Glutamatergic neuron (in vitro differentiated cells): ENCODE data around the gene GORAB. TPM values are rescaled to one million over a fixed set of nuclear protein-coding genes. Genes with fewer than 3 reads are reported as not detected.

Source experiments
- DNase-seq: peaks from one replicate; pipeline ENCODE4 v3.0.0; 2022
- H3K27ac Mint-ChIP-seq: one replicate; pipeline ENCODE4 v1.8.0; 2020; ENCODE audit warnings: mild to moderate bottlenecking, mixed read lengths, inconsistent platforms; ENCODE audit not compliant: unreplicated experiment
- H3K27me3 Mint-ChIP-seq: one replicate; pipeline ENCODE4 v1.8.0; 2020; ENCODE audit warnings: mild to moderate bottlenecking, moderate library complexity, mixed read lengths, inconsistent platforms; ENCODE audit not compliant: unreplicated experiment
- H3K36me3 Mint-ChIP-seq: one replicate; pipeline ENCODE4 v1.8.0; 2020; ENCODE audit warnings: mild to moderate bottlenecking, mixed read lengths, inconsistent platforms; ENCODE audit not compliant: unreplicated experiment
- H3K4me1 Mint-ChIP-seq: one replicate; pipeline ENCODE4 v1.8.0; 2020; ENCODE audit warnings: mild to moderate bottlenecking, low read depth, mixed read lengths, inconsistent platforms; ENCODE audit not compliant: unreplicated experiment
- H3K4me3 Mint-ChIP-seq: one replicate; pipeline ENCODE4 v1.8.0; 2020; ENCODE audit warnings: mild to moderate bottlenecking, mixed read lengths, inconsistent platforms; ENCODE audit not compliant: unreplicated experiment
- H3K9me3 Mint-ChIP-seq: one replicate; pipeline ENCODE4 v1.8.0; 2020; ENCODE audit warnings: mild to moderate bottlenecking, moderate library complexity, mixed read lengths, inconsistent platforms; ENCODE audit not compliant: unreplicated experiment
- CTCF ChIP-seq: fragments of 200-600 bp; sonication (generic); IDR thresholded peaks from one replicate; pipeline ENCODE4 v1.5.0; 2021; ENCODE audit not compliant: partially characterized antibody, unreplicated experiment
- total RNA-seq: library from RNA; stranded (reverse); fragmentation: NEBNext Ultra II Directional; extraction: Animal tissue kit (Norgen Biotek cat#: 25700); gene quantifications from one replicate; pipeline ENCODE4 v1.2.1, GENCODE V29; 2021; ENCODE audit not compliant: unreplicated experiment

Gene GORAB
- total RNA-seq, 1 donor from 2014 or later, result 9.1 TPM

GRCh38 chr1:170494369-170494768, 37.6 kb upstream of the GORAB start:
- TF ChIP-seq CTCF, result no peak
- H3K27me3 Mint-ChIP-seq, result no peaks in the 10 kb centered on the region
- no peak for DNase-seq
- no peak overlapping the region for H3K4me3 Mint-ChIP-seq
- H3K36me3 Mint-ChIP-seq, result no peaks in the 10 kb centered on the region
- H3K27ac Mint-ChIP-seq, result no peak overlapping the region
- H3K4me1 Mint-ChIP-seq, result no peaks in the 10 kb centered on the region
- no peaks in the 10 kb centered on the region for H3K9me3 Mint-ChIP-seq

GRCh38 chr1:170495006-170495405, 37.0 kb upstream of the GORAB start:
- H3K36me3 Mint-ChIP-seq, result no peaks in the 10 kb centered on the region
- no peak for TF ChIP-seq CTCF
- no peaks in the 10 kb centered on the region for H3K27me3 Mint-ChIP-seq
- no peak overlapping the region for H3K4me3 Mint-ChIP-seq
- DNase-seq, result no peak
- no peaks in the 10 kb centered on the region for H3K9me3 Mint-ChIP-seq
- H3K4me1 Mint-ChIP-seq, result no peaks in the 10 kb centered on the region
- H3K27ac Mint-ChIP-seq, result no peak overlapping the region

GRCh38 chr1:170498876-170499275, 33.1 kb upstream of the GORAB start:
- Mint-ChIP-seq H3K27me3 (no peaks in the 10 kb centered on the region), H3K4me1 (no peaks in the 10 kb centered on the region)
- TF ChIP-seq CTCF, result no peak

GRCh38 chr1:170503665-170504064, 28.3 kb upstream of the GORAB start:
- no peak for DNase-seq
- Mint-ChIP-seq H3K4me3 (no peak overlapping the region), H3K36me3 (no peaks in the 10 kb centered on the region), H3K4me1 (no peaks in the 10 kb centered on the region), H3K9me3 (no peaks in the 10 kb centered on the region), H3K27ac (no peak overlapping the region), H3K27me3 (no peaks in the 10 kb centered on the region)
- TF ChIP-seq CTCF, result no peak

More at GRCh38 chr1:170498876-170499275, 33.1 kb upstream of the GORAB start:
- Mint-ChIP-seq H3K27ac (no peak overlapping the region), H3K36me3 (no peaks in the 10 kb centered on the region), H3K9me3 (no peaks in the 10 kb centered on the region), H3K4me3 (no peak overlapping the region)
- no peak for DNase-seq

- TF ChIP-seq CTCF, result no peak
- no peak overlapping the region for H3K4me3 Mint-ChIP-seq
- H3K36me3 Mint-ChIP-seq, result no peaks in the 10 kb centered on the region
- no peak overlapping the region for H3K27ac Mint-ChIP-seq
- H3K9me3 Mint-ChIP-seq, result peaks cover 1% of the 10 kb centered on the region
- H3K27me3 Mint-ChIP-seq, result no peaks in the 10 kb centered on the region
- DNase-seq, result no peak
- H3K4me1 Mint-ChIP-seq, result no peaks in the 10 kb centered on the region
These were observed 21.8 kb upstream of the GORAB start for GRCh38 chr1:170510163-170510562.
